Nephron (organoid): ENCODE measurements around the gene PTPRN2.

Source experiments
- H3K27ac Mint-ChIP-seq, 3 experiments: 2 replicates each; pipeline ENCODE4 v1.8.0; 2020; ENCODE audit warnings: mixed read lengths in 3 of 3, mild to moderate bottlenecking in 2 of 3, moderate library complexity in 1 of 3
- H3K27me3 Mint-ChIP-seq: 2 replicates; pipeline ENCODE4 v1.8.0; 2021; ENCODE audit warnings: low read depth, mild to moderate bottlenecking, moderate library complexity, mixed read lengths
- H3K36me3 Mint-ChIP-seq: 2 replicates; pipeline ENCODE4 v1.8.0; 2020; ENCODE audit warnings: low read depth, mixed read lengths
- H3K4me1 Mint-ChIP-seq: 2 replicates; pipeline ENCODE4 v1.8.0; 2020; ENCODE audit warnings: mixed read lengths
- H3K4me3 Mint-ChIP-seq, 3 experiments: 2 replicates each; pipeline ENCODE4 v1.8.0; 2020; ENCODE audit warnings: mild to moderate bottlenecking in 3 of 3, mixed read lengths in 3 of 3, moderate library complexity in 2 of 3
- H3K9me3 Mint-ChIP-seq: 2 replicates; pipeline ENCODE4 v1.8.0; 2020; ENCODE audit warnings: mixed read lengths
- CTCF ChIP-seq, 3 experiments: fragments of 200-600 bp; sonication (generic); IDR thresholded peaks; one replicate each; pipeline ENCODE4 v1.5.0; 2021; ENCODE audit warnings: antibody characterized with exemption in 3 of 3; ENCODE audit not compliant: unreplicated experiment in 3 of 3

PTPRN2 gene

GRCh38 chr7:158194365-158194900 is 393.2 kb downstream of the PTPRN2 start:
- no peak for TF ChIP-seq CTCF (IDR thresholded peaks at IDR 0.05; ENCODE audit: unreplicated experiment in 3 of 3)
- peaks cover 24% of the 10 kb centered on the region for H3K9me3 Mint-ChIP-seq
- no peak overlapping the region for H3K27ac Mint-ChIP-seq
- no peaks in the 10 kb centered on the region for H3K36me3 Mint-ChIP-seq
- peaks cover 3% of the 10 kb centered on the region for H3K27me3 Mint-ChIP-seq
- no peak overlapping the region for H3K4me3 Mint-ChIP-seq
- H3K4me1 Mint-ChIP-seq: no peaks in the 10 kb centered on the region

GRCh38 chr7:158193446-158193845 is 394.2 kb downstream of the PTPRN2 start:
- no peaks in the 10 kb centered on the region for H3K36me3 Mint-ChIP-seq
- H3K9me3 Mint-ChIP-seq: peaks cover 24% of the 10 kb centered on the region
- no peak overlapping the region for H3K4me3 Mint-ChIP-seq
- H3K4me1 Mint-ChIP-seq: no peaks in the 10 kb centered on the region
- TF ChIP-seq CTCF (IDR thresholded peaks at IDR 0.05; ENCODE audit: unreplicated experiment in 3 of 3): no peak
- H3K27me3 Mint-ChIP-seq: peaks cover 3% of the 10 kb centered on the region
- no peak overlapping the region for H3K27ac Mint-ChIP-seq

- Mint-ChIP-seq H3K9me3 (peaks cover 20% of the 10 kb centered on the region), H3K27me3 (peaks cover 3% of the 10 kb centered on the region), H3K27ac (no peak overlapping the region), H3K4me1 (no peaks in the 10 kb centered on the region), H3K4me3 (no peak overlapping the region), H3K36me3 (no peaks in the 10 kb centered on the region)
- no peak for TF ChIP-seq CTCF (IDR thresholded peaks at IDR 0.05; ENCODE audit: unreplicated experiment in 3 of 3)
Measured at GRCh38 chr7:158192956-158193355, 394.7 kb downstream of the PTPRN2 start.

DNA sequence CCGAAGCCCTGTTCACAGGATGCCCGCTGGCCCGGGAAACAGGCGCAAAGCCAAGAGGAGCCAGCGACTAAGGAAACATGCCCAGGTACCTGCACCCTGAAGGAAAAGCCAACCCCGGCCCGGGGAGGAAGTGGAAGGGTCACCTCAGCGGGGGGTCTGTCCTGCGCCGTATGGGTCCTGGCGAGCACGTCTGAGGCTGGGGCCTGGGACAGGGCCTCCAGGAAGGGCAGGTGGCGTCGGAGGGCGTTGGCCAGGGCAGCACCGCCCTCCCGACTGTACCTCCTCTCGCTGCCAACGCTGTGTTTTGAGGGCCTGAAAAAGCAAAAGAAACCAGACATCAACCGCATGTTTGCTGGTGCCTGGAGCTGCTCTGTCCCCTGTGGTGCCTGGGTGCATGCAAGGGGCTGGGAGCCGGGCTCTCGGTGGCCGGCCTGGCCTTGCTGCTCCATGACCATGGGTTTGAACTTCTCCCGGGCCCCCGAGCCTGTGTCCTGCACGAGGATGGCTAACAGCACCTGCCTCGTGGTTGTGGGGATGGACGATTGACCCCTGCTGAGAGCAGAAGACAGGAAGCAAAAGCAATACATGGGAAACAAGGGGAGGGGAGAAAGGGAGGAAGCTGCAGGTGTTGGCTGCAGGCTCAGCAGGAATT is 395.3 kb downstream of the PTPRN2 start:
- no peak for TF ChIP-seq CTCF (IDR thresholded peaks at IDR 0.05; ENCODE audit: unreplicated experiment in 3 of 3)
- Mint-ChIP-seq H3K4me3 (no peak overlapping the region), H3K9me3 (peaks cover 20% of the 10 kb centered on the region), H3K36me3 (no peaks in the 10 kb centered on the region), H3K27me3 (peaks cover under 1% of the 10 kb centered on the region), H3K27ac (no peak overlapping the region), H3K4me1 (no peaks in the 10 kb centered on the region)

DNA sequence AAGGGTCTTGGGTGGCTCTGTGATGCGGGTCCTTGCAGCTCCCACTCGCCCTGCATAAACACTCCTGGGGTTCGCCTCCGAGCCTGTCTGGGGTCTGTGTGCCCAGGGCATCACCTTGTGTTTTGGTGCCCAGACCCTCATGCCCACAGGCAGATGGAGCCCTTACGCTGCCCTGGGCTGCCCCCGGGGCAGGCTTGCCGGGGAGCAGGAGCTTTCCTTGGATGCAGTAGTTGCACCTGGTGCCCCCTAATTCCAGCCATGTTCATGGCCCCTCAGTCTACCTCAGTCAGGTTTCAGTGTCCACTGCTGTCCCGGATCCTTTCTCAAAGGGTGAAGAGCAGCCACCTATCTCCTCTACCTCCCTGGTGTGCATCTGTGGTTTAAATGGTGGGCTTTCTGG is 396.0 kb downstream of the PTPRN2 start:
- H3K9me3 Mint-ChIP-seq: peaks cover 20% of the 10 kb centered on the region

More for the DNA sequence above, 396.0 kb downstream of the PTPRN2 start:
- Mint-ChIP-seq H3K27me3 (no peaks in the 10 kb centered on the region), H3K27ac (no peak overlapping the region), H3K4me3 (no peak overlapping the region), H3K4me1 (no peaks in the 10 kb centered on the region), H3K36me3 (no peaks in the 10 kb centered on the region)
- no peak for TF ChIP-seq CTCF (IDR thresholded peaks at IDR 0.05; ENCODE audit: unreplicated experiment in 3 of 3)
